K562 (cell line): ENCODE measurements around the gene AKR1A1. TPM values are rescaled to one million over a fixed set of nuclear protein-coding genes. Genes with fewer than 3 reads are reported as not detected.
A peak's percentile ranks its signal among the peaks of the same experiment; 100 is the strongest.

ENCODE experiments used
- CXXC5 ChIP-seq: fragments of 250-450 bp; sonication (Bioruptor Pico); IDR thresholded peaks from 2 replicates; pipeline ENCODE4 v1.8.0; 2022; ENCODE audit warnings: inconsistent platforms, mild to moderate bottlenecking, moderate library complexity
- ELF4 ChIP-seq: fragments of 450-650 bp; formaldehyde crosslinking; IDR thresholded peaks from 2 replicates; pipeline ENCODE4 v1.4.0; 2022; ENCODE audit warnings: missing genetic modification characterization
- EP300 ChIP-seq: IDR thresholded peaks from 2 replicates; pipeline ENCODE4 v1.6.1; 2012; ENCODE audit warnings: low read length, improper control_type of control experiment
- KAT7 ChIP-seq: sonication (generic); formaldehyde crosslinking; IDR thresholded peaks from 2 replicates; pipeline ENCODE4 v1.8.0; 2022; ENCODE audit warnings: missing genetic modification reagents, mild to moderate bottlenecking, borderline replicate concordance
- POLR3G ChIP-seq: IDR thresholded peaks from 2 replicates; pipeline ENCODE4 v1.6.1; 2011; ENCODE audit not compliant: insufficient read length, insufficient replicate concordance; ENCODE audit errors: extremely low read depth
- SP2 ChIP-seq: IDR thresholded peaks from 2 replicates; pipeline ENCODE4 v1.6.1; 2011; ENCODE audit warnings: mild to moderate bottlenecking, low read depth, low read length, moderate library complexity; ENCODE audit not compliant: poor library complexity, severe bottlenecking; ENCODE audit errors: extremely low read depth
- TAF15 ChIP-seq: fragments of 200-400 bp; formaldehyde crosslinking; IDR thresholded peaks from 2 replicates; pipeline ENCODE4 v1.6.1; 2017; ENCODE audit warnings: mild to moderate bottlenecking, low read depth, low read length, moderate library complexity
- TAL1 ChIP-seq: fragments of 450-650 bp; IDR thresholded peaks from 2 replicates; pipeline ENCODE4 v1.6.1; 2016; ENCODE audit warnings: mild to moderate bottlenecking
- TEAD2 ChIP-seq: fragments of 450-650 bp; IDR thresholded peaks from 2 replicates; pipeline ENCODE4 v1.6.1; 2016; ENCODE audit warnings: missing genetic modification characterization, control low read depth, missing compliant biosample characterization
- U2AF2 ChIP-seq: fragments of 200-400 bp; formaldehyde crosslinking; optimal IDR thresholded peaks from 2 replicates; pipeline ENCODE3; 2017; ENCODE audit warnings: low read depth, mild to moderate bottlenecking, low read length
- ZNF146 ChIP-seq: IDR thresholded peaks from one replicate; pipeline ENCODE4 v1.6.1; 2018; ENCODE audit warnings: missing compliant biosample characterization; ENCODE audit not compliant: unreplicated experiment
- ZNF175 ChIP-seq: fragments of 200-800 bp; sonication (Bioruptor generic); IDR thresholded peaks from 2 replicates; pipeline ENCODE4 v1.6.1; 2016; ENCODE audit warnings: low read depth, mild to moderate bottlenecking, missing genetic modification characterization, missing compliant biosample characterization
- ZNF282 ChIP-seq: sonication (generic); formaldehyde crosslinking; IDR thresholded peaks from 2 replicates; pipeline ENCODE4 v1.8.1; 2023; ENCODE audit warnings: missing genetic modification reagents
- ZNF76 ChIP-seq: fragments of 250-450 bp; sonication (Bioruptor Pico); IDR thresholded peaks from 2 replicates; pipeline ENCODE4 v1.4.0; 2020; ENCODE audit warnings: mild to moderate bottlenecking, moderate library complexity, borderline replicate concordance
- polyA plus RNA-seq, 8 experiments: library from polyadenylated mRNA; depleted of rRNA in 4 of 8; stranded (reverse) in 5 of 8; unstranded in 3 of 8; fragments of >200 nt; fragmentation: Nextera tagmentation in 2 of 8; fragmentation: Illumina TruSeq in 1 of 8; extraction: Ambion mirVana in 2 of 8; extraction: Trizol in 1 of 8; gene quantifications; 2 replicates each; pipeline versions ENCODE4 v1.2.1 to v1.2.3, GENCODE V29; 2011 to 2014; ENCODE audit warnings: inconsistent platforms in 1 of 8, missing spikeins in 1 of 8
- total RNA-seq, 7 experiments: library from RNA; depleted of rRNA in 6 of 7; stranded (reverse); fragments of >200 nt in 6 of 7; fragmentation: Illumina TruSeq in 2 of 7; extraction: Trizol in 2 of 7; gene quantifications; 2 replicates each; pipeline versions ENCODE4 v1.2.1 to v1.2.3, GENCODE V29; 2011 to 2021; ENCODE audit warnings: low replicate concordance in 1 of 7
- TF ChIP-seq, protein P1 (sequence below): fragments of 250-450 bp; sonication (Bioruptor Pico); IDR thresholded peaks from 2 replicates; pipeline ENCODE4 v1.5.0; 2020; ENCODE audit warnings: mild to moderate bottlenecking, borderline replicate concordance
- TF ChIP-seq, protein P2 (sequence below): fragments of 250-450 bp; sonication (Bioruptor Pico); IDR thresholded peaks from 2 replicates; pipeline ENCODE4 v1.8.0; 2022; ENCODE audit warnings: moderate library complexity, mild to moderate bottlenecking, inconsistent platforms
- TF ChIP-seq, protein P3 (sequence below), 2 experiments: fragments of 450-650 bp in 1 of 2; sonication (generic) in 1 of 2; formaldehyde crosslinking in 1 of 2; IDR thresholded peaks in 1 of 2; conservative IDR thresholded peaks in 1 of 2; 2 replicates each; pipeline versions ENCODE4 v1.6.1 to v1.8.1; 2016 to 2023; ENCODE audit warnings: mild to moderate bottlenecking in 2 of 2, moderate library complexity in 2 of 2, inconsistent platforms in 1 of 2, missing genetic modification reagents in 1 of 2
- TF ChIP-seq, protein P4 (sequence below): sonication (generic); formaldehyde crosslinking; IDR thresholded peaks from 2 replicates; pipeline ENCODE4 v1.8.0; 2022; ENCODE audit warnings: mild to moderate bottlenecking, missing genetic modification reagents

Gene AKR1A1
- total and polyA plus RNA-seq, 9 of the 15 experiments (the other 6 are each of a cell fraction or from before 2014, with no cell fraction given) = 68.6 to 211 (median 132) TPM

DNA sequence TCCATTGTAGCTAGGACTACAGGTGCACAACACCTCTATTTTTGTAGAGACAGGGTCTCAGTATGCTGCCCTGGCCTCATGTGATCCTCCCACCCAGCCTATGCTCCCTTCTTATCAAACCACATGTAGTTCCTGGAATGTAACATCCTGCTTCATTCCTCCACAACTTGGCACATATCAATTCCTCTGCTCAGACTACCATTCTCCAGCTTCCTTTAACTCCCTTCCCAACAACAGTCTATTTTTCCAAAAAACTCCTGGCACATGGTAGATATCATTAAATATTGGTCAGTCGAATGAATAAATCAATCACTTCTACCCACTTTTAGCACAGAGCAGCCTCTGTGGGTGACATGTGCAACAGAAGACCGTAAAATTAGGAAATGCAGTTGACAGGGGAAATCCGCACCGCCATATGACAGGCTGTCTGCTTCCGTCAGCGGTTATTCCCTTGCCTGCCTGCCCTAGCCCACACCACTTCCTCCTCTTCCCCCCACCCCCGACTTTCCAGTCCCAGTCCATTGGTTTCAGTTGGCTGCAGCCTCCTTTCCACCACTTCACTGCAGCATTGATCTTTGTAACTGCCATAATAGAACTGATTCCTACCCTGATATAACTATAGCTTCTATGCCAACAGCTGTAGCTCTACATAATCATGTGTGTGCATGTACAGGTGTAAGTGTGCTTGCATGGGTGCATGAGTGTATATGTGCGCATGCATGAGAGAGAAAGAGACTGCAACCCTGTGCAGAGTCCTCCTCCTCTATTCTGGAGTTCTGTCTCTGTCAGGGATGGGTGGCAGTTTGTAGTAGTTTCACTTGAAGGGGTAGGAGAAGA, 6.8 kb upstream of the AKR1A1 start (continued):
- TF ChIP-seq SP2 = no peak
- 0 out of 2 replicates have a peak, but pooled peaks have one; percentile 38 for TF ChIP-seq TEAD2 (tag)
- no peak for TF ChIP-seq POLR3G
- TF ChIP-seq KAT7 (CRISPR knock-in tag) = no peak
- TF ChIP-seq TAF15 = no peak
- TF ChIP-seq, protein P1, sequence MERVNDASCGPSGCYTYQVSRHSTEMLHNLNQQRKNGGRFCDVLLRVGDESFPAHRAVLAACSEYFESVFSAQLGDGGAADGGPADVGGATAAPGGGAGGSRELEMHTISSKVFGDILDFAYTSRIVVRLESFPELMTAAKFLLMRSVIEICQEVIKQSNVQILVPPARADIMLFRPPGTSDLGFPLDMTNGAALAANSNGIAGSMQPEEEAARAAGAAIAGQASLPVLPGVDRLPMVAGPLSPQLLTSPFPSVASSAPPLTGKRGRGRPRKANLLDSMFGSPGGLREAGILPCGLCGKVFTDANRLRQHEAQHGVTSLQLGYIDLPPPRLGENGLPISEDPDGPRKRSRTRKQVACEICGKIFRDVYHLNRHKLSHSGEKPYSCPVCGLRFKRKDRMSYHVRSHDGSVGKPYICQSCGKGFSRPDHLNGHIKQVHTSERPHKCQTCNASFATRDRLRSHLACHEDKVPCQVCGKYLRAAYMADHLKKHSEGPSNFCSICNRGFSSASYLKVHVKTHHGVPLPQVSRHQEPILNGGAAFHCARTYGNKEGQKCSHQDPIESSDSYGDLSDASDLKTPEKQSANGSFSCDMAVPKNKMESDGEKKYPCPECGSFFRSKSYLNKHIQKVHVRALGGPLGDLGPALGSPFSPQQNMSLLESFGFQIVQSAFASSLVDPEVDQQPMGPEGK (CRISPR knock-in tag) = no peak
- no peak for TF ChIP-seq U2AF2
- TF ChIP-seq, protein P2, sequence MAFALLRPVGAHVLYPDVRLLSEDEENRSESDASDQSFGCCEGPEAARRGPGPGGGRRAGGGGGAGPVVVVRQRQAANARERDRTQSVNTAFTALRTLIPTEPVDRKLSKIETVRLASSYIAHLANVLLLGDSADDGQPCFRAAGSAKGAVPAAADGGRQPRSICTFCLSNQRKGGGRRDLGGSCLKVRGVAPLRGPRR = no peak
- no peak for TF ChIP-seq ZNF282 (CRISPR knock-in tag)
- TF ChIP-seq ZNF146 (CRISPR knock-in tag) = no peak
- TF ChIP-seq ZNF76 (CRISPR knock-in tag) = 0 out of 2 replicates have a peak, but pooled peaks have one; percentile 50
- TF ChIP-seq ZNF175 (CRISPR knock-in tag) = no peak
- no peak for TF ChIP-seq CXXC5 (CRISPR knock-in tag)
- no peak for TF ChIP-seq EP300
- TF ChIP-seq ELF4 (CRISPR knock-in tag) = no peak
- no peak for TF ChIP-seq TAL1
- TF ChIP-seq, protein P3, sequence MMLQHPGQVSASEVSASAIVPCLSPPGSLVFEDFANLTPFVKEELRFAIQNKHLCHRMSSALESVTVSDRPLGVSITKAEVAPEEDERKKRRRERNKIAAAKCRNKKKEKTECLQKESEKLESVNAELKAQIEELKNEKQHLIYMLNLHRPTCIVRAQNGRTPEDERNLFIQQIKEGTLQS (IDR thresholded peaks at IDR 0.05) = no peak
- TF ChIP-seq, protein P3 (CRISPR knock-in tag; conservative IDR thresholded peaks at IDR 0.05) = no peak
- TF ChIP-seq, protein P4, sequence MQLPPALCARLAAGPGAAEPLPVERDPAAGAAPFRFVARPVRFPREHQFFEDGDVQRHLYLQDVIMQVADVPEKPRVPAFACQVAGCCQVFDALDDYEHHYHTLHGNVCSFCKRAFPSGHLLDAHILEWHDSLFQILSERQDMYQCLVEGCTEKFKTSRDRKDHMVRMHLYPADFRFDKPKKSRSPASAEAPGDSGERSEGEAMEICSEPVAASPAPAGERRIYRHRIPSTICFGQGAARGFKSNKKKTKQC = no peak
